SKM-1 treated with dmso at 0.1 percent for 144 hours (cell line): Measurements from ENCODE around the gene WDR54.
"Not testable (repeated sequence)": the region's sequence is repeated elsewhere in the genome, so short reads cannot be mapped to it uniquely, and the experiment has no call there.

Experiments
- DNase-seq: peaks from one replicate; lab custom pipeline; 2025; ENCODE audit not compliant: unreplicated experiment; lab: John Stamatoyannopoulos, UW

WDR54 gene

GRCh38 chr2:74401891-74402290 is 19.6 kb upstream of the WDR54 start:
- no peak for DNase-seq

- DNase-seq: no peak
These were observed 15.5 kb upstream of the WDR54 start for GRCh38 chr2:74406035-74406434.

GRCh38 chr2:74407682-74408081 is 13.8 kb upstream of the WDR54 start:
- no peak for DNase-seq

GRCh38 chr2:74413001-74413698 is 8.4 kb upstream of the WDR54 start:
- peak; percentile 22 for DNase-seq

GRCh38 chr2:74414441-74414840 is 7.1 kb upstream of the WDR54 start:
- no peak for DNase-seq

- DNase-seq: no peak
These were observed 6.4 kb upstream of the WDR54 start for GRCh38 chr2:74414881-74415761.

- no peak for DNase-seq
These were observed 5.7 kb upstream of the WDR54 start for GRCh38 chr2:74415762-74416395.

GRCh38 chr2:74416778-74417177 is 4.8 kb upstream of the WDR54 start:
- DNase-seq: no peak

- no peak for DNase-seq
These were observed 4.3 kb upstream of the WDR54 start for GRCh38 chr2:74417197-74417596.

- DNase-seq: no peak
These were observed 3.8 kb upstream of the WDR54 start for GRCh38 chr2:74417763-74418162.

GRCh38 chr2:74418312-74418711 is 3.2 kb upstream of the WDR54 start:
- no peak for DNase-seq

GRCh38 chr2:74419345-74419744 is 2.2 kb upstream of the WDR54 start:
- no peak for DNase-seq

GRCh38 chr2:74420006-74420405 is 1.5 kb upstream of the WDR54 start:
- no peak for DNase-seq

- DNase-seq: not testable (repeated sequence)
These were observed 957 bp upstream of the WDR54 start for GRCh38 chr2:74420443-74421103.

GRCh38 chr2:74423231-74424095 is 1.9 kb downstream of the WDR54 start:
- DNase-seq: no peak

- no peak for DNase-seq
These were observed 2.8 kb downstream of the WDR54 start for GRCh38 chr2:74424139-74424992.

GRCh38 chr2:74424995-74425406 is 3.5 kb downstream of the WDR54 start:
- DNase-seq: no peak

- DNase-seq: no peak
These were observed 4.0 kb downstream of the WDR54 start for GRCh38 chr2:74425523-74425922.

GRCh38 chr2:74426181-74426758 is 4.7 kb downstream of the WDR54 start:
- no peak for DNase-seq
